UCSD-AML1 (cell line): ENCODE data around the gene SPA17.

Source experiments
- DNase-seq: peaks from one replicate; lab custom pipeline; 2025; ENCODE audit not compliant: unreplicated experiment; lab: John Stamatoyannopoulos, UW

The SPA17 gene

DNA sequence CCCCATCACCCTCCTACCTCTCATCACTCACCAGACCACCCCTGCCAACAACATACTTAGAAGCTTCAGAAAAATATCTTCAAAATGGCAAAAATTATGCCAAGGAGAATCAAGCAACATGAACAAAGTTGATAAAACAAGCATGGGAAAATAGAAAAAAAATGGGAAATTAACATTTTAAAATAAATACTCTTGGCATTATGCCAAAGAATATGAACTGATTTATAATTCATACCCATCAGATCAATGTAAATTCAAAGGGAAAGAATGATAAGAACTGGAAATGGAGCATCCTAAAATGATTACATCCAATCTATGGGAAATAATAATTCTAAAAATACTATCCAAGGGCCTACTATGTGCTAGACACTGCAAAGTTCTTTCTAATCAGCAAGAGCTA is 12.2 kb upstream of the SPA17 start:
- DNase-seq: no peak

- DNase-seq: no peak
Measured at GRCh38 chr11:124662106-124662505, 11.6 kb upstream of the SPA17 start.

DNA sequence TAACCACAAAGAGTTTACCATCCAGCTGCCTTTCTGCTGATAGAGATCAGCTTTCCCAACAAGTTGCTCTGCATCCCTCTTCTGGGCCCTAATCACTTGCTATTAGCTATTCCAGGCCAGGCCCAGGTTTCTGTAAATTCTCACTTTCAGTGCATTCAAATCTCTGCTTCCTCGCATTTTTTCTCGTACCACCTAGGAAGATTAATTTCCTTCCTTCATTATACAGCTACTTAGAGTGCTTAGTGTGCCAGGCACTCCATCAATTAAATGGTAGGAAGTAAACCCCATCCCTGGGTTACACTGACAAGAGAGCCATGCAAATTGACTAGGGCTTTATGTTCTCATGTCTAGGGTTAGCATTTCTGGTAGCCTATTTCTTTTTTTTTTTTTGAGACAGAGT is 9.8 kb upstream of the SPA17 start:
- no peak for DNase-seq

GRCh38 chr11:124667601-124668000 is 6.1 kb upstream of the SPA17 start:
- no peak for DNase-seq

DNA sequence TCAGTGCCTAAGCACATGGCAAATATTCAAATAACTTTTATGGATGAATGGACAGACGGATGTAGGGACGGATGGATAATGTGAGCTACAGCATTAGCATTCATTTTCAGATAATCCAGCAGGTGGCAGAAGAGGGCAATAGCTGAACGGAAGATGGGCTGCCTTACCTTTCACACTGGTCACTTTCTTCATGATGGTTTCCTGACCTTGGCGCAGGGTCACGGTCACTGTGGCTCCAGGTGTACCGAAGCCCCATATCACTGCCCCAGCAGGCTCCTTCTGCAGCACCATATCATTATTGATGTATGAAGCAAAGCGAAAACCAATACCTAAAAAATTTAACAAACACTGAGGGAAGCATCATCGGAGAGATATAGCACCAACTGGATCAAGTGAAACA is 4.5 kb upstream of the SPA17 start:
- peak; percentile 27 for DNase-seq

- peak; percentile 80 for DNase-seq
Measured at GRCh38 chr11:124670732-124671131, 3.0 kb upstream of the SPA17 start.

GRCh38 chr11:124672536-124673215 is 1.0 kb upstream of the SPA17 start:
- DNase-seq: no peak

- no peak for DNase-seq
Measured at GRCh38 chr11:124674168-124674517, 439 bp downstream of the SPA17 start.

DNA sequence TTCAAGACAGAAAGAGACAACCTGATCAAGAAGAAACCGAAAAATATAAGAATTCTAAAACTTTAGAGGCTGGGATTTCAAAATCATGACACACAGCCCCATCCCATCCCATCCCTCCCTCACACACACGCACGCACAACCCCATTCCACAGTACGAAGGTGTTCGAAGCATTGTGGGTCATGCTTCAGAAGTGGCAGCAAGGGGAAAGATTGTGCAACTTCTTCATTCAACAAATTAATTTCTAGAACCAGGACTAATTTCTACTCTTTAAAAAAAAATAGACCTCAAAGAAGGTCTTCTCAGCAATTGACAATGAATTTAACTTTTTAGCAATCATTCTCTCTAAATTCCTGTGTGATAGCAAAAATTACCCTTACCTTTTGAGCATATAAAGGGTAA is 867 bp downstream of the SPA17 start:
- no peak for DNase-seq

GRCh38 chr11:124676386-124676785 is 2.7 kb downstream of the SPA17 start:
- DNase-seq: peak; percentile 15

DNA sequence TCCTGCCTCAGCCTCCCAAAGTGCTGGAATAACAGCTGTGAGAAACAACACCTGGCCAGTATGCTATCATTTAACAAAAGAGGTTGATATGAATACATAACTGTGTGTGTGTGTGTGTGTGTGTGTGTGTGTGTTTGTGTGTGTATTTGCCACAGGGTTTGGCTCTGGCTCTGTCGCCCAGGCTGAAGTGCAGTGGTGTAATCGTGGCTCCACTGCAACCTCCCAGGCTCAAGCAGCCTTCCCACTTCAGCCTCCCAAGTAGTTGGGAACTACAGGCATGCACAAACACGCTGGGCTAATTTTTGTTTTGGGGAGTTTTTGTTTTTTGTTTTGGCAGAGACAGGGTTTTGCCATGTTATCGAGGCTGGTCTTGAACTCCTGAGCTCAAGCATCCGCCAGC is 4.7 kb downstream of the SPA17 start:
- DNase-seq: no peak

DNA sequence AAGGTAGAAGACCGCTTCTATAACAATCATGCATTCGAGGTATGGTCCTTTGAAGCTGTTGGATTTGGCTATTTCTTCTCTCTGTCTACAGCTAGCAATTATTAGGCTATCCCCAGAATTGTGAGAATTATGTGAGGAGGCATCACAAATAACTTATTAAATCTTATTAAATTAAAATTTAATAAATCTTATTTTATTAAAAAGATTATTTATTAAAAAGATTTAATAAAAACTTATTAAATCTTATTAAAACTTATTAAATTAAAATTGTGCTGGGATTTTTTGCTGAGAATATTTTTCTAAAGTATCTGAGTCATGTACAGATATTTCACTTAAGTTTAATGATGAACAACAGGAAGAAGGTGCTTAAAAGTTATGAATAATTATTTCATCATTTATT is 7.7 kb downstream of the SPA17 start:
- DNase-seq: no peak

GRCh38 chr11:124682443-124682842 is 8.7 kb downstream of the SPA17 start:
- no peak for DNase-seq

DNA sequence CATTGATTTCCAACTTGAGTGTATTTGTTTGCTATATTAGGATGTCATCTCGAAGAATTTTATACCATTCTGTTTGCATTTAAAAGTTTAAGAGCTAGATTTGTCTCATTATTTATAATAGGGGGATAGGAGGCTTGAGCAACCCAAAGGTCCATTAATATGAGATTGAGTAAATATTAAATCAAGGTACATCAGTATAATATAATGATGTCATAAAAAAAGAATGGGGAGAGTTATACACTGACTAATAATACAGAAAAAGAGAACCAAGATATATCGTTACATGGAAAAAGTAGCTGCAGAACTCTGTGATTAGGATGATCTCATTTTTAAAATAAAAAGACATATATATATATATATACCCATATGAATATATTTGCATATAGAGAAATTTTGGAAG is 19.4 kb downstream of the SPA17 start:
- no peak for DNase-seq

GRCh38 chr11:124699547-124699946 is 25.8 kb downstream of the SPA17 start:
- DNase-seq: no peak

DNA sequence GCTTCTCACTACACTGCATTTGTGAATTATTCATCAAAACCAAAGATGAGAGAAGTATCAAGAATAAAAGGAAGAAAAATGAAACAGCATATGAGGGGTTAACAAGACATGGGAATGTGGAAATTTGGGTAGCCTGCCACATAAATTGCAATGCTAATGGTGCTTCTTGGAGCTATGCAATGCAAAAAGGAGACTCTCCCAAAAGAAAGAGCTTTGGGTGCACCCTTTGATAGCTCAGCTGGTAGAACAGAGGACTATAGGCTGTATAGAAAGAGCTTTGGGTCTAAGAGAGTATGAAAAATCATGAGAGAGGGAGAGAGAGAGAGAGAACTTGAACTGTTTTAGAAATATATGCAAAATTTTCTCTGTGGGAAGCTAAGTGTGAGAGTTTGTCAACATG is 26.3 kb downstream of the SPA17 start:
- DNase-seq: no peak

GRCh38 chr11:124707829-124708228 is 34.1 kb downstream of the SPA17 start:
- DNase-seq: no peak

DNA sequence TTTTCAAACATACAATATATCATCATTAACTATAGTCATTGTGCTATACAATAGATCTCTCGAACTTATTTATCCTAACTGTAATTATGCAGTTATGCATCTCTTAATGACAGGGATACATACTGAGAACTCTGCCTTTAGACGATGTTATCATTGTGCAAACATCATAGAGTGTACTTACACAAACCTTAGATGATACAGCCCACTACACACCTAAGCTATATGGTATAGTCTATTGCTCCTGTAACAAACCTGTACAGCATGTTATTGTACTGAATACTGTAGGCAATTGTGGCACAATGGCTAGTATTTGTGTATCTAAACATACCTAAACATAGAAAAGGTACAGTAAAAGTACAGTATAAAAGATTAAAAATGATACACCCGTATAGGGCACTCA is 38.7 kb downstream of the SPA17 start:
- DNase-seq: no peak

- peak; percentile 48 for DNase-seq
Measured at GRCh38 chr11:124716591-124716990, 42.9 kb downstream of the SPA17 start.

- DNase-seq: no peak
Measured at GRCh38 chr11:124717421-124717785, 43.7 kb downstream of the SPA17 start.

DNA sequence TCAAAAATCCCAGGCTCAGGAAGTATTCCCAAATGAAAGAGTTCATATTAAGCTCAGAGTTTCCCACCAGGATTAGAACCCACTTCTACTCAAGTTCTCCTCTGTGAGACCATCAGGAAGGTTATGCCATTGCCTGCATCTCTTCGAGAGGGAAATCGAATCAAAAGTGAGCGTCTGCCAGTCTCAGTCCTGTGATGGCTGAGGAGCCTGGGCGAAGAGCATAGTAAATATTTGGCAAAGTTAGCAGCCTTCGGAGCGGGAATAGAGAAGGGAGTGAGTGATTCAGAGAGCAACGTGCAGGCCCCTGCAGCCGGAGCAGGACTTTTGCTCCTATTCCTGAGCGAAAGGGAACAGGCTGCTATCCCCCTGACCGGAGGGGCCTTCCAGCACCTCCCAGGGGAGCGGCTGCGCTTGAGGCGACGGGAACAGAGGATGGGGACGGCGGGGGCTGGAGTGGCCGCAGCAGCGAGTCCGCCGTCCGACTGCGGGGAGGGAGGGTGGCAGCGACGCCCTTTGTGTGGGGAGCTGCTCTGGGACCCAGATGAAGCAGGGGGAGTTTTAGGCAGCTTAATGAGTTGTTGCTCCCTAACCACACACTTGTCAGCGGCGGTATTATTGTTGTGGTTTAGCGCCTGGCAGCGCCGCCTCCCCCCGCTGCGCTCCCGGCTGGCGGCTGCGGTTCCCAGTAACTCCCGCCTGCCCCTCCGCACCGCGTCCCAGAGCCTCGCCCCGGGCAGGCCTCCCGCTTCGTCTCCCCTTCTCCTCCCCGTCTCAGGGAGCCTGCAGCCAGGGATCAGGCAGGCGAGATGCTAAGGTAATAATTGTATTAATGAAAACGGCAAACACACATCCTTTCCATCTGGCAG is 44.3 kb downstream of the SPA17 start:
- peak; percentile 60 for DNase-seq

DNA sequence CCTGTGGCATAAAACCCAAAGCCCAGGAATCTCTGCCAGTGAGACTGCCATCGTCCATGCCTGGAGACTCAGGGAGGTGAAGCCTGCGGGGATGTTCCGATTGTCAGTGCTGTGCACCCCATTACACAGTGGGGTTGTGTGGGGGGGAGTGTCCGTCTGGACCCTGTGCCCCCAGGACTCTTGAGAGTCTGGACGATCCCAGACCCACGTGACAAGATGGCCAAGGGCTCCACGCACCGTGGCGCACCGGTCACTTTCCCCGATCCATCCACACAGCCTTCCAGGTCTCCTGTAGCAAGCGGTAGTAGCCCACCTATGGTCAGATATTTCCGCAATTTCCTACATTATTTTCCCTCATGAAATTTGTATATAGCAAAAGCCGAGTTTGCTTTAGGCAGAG is 45.1 kb downstream of the SPA17 start:
- DNase-seq: no peak

DNA sequence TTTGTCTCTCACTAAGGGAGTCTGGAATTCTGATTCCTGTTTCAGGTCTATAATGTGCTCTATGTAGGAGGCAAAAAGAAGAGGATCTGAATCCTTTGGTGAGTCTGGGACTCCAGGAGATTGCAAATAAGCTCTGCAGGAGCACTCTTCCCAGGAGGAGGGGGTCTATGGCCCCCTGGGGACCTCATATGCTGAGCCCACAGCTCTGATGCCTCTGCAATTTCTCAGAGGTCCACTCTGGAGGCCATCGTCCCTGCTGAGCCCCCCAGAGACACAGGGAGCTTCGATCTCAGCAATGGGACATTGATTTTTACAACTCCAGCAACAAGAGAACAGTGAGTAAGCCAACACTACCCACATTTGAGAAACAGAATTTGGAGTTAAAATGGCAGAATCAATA is 45.8 kb downstream of the SPA17 start:
- no peak for DNase-seq
